Epidermal melanocyte (primary cell): ENCODE measurements around the gene CTTNBP2.

Experiments
- DNase-seq: peaks from one replicate; pipeline ENCODE4 v3.0.0; 2011; ENCODE audit warnings: low spot score; ENCODE audit not compliant: insufficient read length

The CTTNBP2 gene, protein sequence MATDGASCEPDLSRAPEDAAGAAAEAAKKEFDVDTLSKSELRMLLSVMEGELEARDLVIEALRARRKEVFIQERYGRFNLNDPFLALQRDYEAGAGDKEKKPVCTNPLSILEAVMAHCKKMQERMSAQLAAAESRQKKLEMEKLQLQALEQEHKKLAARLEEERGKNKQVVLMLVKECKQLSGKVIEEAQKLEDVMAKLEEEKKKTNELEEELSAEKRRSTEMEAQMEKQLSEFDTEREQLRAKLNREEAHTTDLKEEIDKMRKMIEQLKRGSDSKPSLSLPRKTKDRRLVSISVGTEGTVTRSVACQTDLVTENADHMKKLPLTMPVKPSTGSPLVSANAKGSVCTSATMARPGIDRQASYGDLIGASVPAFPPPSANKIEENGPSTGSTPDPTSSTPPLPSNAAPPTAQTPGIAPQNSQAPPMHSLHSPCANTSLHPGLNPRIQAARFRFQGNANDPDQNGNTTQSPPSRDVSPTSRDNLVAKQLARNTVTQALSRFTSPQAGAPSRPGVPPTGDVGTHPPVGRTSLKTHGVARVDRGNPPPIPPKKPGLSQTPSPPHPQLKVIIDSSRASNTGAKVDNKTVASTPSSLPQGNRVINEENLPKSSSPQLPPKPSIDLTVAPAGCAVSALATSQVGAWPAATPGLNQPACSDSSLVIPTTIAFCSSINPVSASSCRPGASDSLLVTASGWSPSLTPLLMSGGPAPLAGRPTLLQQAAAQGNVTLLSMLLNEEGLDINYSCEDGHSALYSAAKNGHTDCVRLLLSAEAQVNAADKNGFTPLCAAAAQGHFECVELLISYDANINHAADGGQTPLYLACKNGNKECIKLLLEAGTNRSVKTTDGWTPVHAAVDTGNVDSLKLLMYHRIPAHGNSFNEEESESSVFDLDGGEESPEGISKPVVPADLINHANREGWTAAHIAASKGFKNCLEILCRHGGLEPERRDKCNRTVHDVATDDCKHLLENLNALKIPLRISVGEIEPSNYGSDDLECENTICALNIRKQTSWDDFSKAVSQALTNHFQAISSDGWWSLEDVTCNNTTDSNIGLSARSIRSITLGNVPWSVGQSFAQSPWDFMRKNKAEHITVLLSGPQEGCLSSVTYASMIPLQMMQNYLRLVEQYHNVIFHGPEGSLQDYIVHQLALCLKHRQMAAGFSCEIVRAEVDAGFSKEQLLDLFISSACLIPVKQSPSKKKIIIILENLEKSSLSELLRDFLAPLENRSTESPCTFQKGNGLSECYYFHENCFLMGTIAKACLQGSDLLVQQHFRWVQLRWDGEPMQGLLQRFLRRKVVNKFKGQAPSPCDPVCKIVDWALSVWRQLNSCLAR (N-terminal part only)

DNA sequence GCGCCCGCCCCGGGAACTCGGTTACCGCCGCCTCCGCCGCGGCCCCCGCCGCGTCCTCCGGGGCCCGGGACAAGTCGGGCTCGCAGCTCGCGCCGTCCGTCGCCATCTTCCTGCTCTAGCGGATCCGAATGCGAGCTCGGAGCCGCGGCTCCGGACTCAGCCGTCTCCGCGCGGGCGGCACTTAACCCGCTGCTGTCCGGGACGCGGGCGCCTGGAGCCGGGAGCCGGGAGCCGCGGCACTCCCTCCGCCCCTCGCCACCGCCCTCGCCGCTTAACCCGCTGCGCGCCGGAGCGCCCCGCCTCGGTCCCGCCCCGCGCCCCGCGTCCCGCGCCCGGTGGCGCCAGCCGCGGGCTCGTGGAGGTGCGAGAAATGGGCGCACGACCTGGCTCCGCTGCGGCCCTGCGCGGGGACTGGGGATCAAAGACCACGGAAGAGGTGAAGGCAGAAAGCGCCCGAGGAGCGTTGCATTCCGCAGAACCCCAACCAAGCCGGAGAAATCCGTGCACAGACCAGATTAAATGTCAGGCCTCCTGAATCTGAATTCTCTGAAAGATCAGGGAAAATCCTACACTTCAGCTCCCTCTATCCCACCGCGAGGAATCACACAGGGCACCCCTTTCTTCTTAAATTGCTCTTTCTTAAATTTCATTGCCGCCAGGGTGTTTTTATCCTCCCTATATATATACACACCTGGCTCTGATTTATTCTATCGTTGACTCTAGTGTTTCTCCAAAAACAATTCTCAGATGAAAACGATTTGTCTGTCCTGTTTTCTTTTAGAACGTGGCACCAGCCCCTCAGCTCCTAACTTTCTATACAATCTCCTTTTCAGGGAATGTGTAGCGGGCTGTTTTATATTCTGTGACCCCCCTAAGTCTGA lies at the start of gene CTTNBP2:
CTTNBP2 (minus strand) TSS at position 132 of the 881 bp plus-strand sequence; CDS start at position 106, 26 bp downstream.
- no peak for DNase-seq

DNA sequence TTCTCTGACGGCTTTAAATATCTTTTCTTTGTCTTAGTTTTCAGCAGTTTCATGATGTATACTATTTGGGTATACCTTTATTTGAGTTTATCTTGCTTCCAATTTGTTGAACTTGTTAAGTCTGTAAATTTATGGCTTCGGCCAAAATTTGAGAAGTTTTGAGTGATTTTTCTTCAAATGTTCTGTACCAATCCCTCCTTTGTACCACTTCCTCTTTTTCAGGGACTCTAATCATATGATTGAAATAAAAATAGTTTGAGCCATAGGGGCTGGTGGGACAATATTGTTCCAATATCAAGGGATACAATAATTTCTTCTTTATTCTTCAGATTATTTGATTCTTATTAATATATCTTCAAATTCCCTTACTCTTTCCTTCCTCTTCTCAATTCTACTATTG lies 43.1 kb upstream of the CTTNBP2 start:
- DNase-seq = no peak

DNA sequence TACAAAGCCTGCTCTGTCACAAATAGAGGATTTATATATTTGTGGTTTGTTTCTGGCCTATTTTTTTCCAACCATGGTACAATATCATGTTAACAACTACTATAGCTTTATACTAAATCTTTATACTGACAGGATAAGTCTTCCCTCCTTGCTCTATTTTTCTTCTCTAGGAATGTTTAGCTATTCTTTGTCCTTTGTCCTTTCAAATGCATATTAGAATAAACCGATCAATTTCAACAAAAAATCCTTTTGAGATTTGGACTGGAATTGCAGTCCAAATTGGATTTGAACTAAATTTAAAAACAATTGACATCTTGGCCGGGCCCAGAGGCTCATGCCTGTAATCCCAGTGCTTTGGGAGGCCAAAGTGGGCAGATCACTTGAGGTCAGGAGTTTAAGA lies 39.2 kb upstream of the CTTNBP2 start:
- DNase-seq = no peak

DNA sequence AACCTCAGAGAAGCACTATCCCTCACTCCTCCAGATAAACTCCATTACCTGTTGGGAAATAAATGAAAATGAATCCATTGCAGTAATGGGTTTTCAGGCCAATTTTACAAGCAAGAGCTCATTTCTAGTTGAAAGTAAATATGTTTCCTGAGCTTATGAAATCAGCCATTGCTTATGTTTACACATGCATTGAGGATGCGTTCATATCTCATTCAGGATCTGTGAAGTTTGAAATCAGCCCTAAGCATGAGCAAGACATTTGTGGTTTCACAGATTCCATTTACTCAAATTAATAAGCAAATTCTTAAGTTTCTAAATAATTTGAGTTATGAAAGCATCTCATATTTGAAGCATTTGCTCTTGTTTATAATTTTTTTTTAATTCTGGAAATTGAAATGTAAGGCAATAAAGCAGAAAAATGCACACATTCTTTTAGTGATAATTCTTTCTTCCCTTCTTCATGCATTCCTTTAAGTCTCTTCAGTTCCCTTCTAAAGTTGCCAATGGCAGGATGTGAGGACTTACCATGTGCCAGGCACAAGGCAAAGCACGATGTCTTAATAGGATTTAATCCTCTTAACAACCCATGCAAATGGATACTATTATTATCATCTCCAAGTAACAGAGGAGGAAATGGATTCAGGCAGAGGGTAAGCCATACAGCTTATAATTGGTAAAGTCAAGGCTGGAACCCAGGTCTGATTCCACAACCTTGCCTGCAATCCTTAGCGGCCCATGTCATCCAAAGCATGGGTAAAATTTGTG lies 35.0 kb upstream of the CTTNBP2 start:
- DNase-seq = no peak

DNA sequence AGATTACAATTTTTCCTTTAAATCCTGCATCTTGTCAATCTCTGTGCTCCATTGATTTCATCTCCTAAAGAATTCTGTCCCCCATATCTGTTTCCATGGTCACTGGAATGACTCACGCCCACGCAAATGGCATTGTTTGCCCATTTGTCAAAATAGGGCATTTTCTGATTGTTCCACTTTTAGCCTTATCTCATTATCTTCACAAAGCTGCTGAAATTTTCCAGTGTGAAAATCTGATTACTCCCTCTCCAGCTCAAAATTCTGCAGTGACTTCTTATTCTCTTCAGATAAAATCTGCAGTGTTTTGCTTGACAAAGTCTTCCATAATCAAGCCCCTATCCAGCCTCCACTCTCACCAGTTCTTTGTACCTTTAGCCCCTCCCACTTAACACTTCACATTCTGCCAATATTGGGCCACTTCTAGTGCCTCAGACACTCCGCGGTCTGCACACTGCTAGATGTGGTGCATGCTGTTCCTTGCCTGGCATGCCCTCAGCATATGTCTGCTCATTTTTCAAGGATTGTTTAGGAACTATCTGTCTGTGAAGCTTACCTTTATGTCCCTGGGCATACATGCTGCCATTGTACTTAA lies 33.9 kb upstream of the CTTNBP2 start:
- no peak for DNase-seq

DNA sequence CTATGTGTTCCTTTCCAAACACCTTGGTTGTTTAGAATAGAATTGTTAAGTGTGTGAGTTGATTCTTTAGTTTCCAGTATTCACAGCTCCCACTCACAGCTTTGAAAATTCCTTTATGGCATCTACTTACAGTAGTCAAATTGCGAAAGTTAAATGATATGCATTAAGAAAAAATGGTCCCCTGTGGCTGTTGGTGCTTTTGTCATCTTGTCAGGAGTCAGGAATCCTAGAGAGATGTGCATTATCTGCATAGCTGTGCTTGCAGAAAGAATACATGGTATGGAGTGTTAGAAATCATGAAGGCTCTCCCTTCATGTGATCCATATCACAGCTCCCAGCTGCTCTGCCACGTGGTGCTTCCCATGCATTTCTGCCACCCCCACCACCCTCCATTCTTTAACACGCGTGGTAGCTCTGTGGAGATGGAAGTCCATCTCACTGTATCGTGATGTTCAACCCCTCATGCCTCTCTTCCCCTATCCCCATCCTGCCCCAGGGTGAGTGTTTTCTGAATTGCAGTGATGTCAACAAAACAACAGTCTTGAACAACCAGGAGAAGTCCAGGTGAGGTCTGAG lies 29.2 kb upstream of the CTTNBP2 start:
- no peak for DNase-seq

DNA sequence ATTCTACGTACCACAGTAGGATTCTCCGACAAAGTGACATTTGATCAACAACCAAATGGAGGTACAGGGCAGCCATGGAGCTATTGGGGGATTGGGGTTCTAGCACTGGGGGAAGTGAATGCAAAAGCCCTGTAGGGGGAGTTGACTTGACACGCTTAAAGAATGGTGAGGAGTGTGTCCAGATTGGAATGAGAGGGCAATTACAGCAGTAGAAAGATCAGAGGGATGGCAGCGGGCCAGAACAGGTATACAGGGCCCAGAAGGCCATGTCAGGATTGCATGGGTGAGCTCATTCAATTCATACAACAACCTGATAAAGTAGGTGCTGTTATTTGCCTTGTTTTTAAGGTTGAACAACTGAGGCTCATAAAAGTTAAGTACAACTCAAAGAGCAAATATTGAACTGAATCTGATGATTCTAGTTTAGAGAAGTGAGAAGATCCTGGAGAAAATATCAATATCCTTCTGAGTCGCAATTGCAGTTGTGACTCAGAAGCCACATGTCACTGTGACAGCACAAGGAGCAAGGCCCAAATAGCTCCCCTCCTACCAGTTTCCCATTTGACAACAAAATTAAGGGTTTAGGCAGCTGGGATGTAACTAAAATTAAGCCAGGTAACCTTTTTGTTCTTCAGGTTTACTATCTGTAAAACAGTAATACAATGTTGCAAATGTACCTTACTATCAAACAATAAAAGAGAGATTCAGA lies 28.0 kb upstream of the CTTNBP2 start:
- no peak for DNase-seq

DNA sequence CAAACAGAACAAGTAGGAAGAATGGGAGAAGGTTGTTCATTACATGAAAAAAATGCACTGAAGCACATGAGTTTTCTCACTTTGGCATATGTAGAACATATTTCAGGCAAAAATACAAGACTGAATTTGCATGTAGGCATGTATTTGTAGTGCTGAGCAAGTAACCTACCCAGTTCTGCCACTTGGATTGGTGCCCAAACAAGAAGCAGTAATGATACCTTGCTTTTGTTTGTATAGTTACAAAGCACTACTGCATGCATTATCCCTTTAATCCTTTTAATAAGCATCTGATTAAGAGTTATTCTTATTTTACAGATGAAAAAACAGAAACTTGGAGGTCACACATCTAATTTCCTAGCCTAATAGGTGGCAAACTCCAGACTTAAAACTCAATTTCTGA lies 23.1 kb upstream of the CTTNBP2 start:
- no peak for DNase-seq

DNA sequence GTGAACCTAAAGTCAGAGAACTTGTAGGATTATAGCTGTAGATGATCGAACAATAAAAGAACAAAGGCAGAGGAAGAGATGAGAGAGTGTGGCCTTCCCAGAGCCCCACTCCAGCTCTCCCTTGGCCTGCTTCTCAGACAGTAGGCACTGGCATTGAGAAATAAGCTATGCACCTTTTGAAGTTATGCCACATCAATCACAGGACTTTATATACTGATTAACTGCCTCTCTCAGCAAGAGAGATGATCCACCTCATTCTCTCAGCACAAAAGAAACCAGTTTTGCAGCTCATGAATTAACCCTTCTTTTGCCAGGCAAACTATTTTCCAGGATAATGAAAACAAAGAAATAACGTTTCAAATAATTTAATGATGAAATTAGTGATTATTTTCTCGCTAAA lies 22.0 kb upstream of the CTTNBP2 start:
- no peak for DNase-seq

DNA sequence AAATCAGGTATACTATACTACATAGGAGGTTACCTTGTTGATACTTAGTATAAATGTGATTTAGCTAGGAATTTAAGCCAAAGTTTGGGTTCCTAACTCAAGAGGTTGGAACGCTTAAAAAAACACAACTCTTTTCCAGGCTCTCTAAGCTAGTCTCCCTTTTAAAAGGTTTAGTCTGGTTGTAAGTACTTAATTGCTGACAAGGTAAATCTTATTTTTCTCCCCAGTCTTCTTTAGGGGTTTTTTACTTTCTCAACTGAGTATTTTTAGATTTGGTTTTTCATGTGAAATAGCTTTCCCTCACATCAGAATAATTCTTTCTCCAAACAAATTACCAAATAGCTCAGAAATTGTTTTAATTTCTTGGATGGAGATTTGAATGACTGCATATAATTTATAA lies 20.8 kb upstream of the CTTNBP2 start:
- DNase-seq = no peak

DNA sequence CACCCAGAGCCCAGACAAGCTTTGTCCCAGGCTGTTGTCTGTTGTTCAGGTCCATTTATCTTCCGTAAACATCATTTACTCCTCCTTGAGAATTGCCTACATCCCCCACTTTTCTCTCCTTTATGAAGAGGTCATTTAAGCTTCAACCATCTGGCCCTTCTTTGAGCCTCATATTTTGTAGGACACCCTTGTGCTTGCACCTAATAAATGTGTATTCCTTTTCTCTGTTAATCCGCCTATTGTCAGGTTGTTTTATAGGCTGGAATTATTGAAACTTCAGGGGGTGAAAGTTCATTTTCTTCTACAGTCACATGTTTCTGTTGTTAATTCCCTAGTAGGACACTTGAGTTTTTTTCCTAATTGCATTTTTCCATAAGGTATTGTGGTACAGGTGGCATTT lies 19.6 kb upstream of the CTTNBP2 start:
- no peak for DNase-seq

DNA sequence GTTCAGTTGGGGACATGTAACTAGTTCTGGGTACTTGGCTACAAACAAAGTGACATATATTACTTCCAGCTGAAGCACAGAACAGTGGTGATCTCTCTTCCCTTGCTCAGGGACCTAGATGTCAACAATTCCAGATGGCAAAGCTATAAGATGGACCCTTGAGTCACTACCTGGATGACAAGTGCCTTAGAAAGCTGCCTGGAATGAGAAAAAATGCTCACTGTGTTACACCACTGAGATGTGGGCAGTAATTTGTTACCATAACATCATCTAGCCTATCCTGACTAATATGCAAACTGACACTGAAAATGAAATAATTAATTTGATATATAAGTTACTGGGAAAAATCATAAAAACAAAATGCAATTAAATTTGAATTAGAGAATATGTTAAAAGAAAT lies 16.4 kb upstream of the CTTNBP2 start:
- DNase-seq = no peak

DNA sequence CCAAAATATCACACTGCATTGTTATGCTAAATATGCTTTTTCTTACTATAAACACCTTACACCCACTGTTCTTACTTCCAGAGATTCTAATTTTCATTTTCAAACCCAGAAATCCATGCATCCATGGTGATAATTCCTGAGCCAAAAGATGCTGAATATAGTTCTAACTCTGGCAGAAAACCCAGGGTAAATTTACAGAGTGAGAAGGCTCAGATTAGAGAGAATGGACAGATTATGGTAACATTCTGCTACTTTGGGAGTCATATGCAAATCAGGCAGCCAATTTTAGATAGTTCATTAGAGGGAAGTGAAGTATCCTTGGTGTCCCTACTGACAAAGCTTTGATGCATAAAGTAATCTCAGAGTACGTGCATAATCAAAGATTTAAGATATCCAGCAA lies 15.4 kb upstream of the CTTNBP2 start:
- DNase-seq = no peak

DNA sequence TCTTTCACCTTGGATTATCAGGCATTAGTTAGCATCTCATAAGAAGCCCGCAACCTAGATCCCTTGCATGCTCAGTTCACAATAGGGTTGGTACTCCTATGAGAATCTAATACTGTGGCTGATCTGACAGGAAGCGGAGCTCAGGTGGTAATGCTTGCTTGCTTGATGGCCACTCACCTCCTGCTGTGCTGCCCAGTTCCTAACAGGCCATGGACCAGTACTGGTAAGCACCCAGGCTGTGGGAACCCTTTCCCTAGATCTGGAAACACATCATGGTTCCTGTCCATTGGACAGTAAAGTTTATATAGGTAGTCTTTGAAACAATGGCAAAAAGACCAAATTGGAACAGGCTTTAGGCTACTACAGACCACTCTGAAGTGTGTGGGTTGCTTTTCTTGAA lies 9.4 kb upstream of the CTTNBP2 start:
- no peak for DNase-seq

DNA sequence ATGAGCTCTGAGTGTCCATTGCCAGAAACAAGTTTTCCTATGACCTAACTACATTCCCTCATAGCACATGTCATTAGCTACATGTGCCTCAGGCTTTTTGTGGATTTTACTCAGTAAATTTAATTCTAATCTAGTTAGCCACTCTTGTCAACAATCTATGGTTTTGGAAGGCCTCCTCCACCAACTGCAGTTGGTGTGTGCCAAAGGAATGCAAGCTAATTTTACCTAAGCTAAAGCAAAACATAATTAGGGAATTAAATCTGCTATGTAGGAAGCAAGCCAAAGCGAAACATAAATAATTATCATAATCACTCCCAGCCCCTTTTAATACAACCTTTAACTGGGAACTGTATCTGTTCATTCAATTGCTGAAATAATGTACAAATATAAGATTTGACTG lies 3.5 kb upstream of the CTTNBP2 start:
- no peak for DNase-seq

DNA sequence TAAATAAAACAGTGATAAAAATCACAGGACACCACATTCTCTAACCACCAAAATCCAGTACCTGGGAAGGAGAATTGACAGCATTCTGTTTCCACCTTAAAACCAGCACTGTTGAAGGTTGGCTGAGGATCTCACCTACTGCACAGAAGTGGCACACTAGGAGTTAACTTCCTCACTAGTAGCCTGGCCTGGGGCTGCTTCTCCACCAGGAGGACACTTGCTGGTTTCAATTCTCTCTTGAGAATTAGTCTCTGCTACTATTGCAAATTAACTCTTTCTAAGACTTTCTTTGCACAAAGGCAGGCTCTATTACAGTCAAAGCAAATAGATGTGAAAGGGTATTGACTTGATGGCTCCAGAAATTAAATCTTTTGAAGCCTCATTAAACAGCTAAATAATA lies 2.3 kb upstream of the CTTNBP2 start:
- DNase-seq = peak; percentile 29

DNA sequence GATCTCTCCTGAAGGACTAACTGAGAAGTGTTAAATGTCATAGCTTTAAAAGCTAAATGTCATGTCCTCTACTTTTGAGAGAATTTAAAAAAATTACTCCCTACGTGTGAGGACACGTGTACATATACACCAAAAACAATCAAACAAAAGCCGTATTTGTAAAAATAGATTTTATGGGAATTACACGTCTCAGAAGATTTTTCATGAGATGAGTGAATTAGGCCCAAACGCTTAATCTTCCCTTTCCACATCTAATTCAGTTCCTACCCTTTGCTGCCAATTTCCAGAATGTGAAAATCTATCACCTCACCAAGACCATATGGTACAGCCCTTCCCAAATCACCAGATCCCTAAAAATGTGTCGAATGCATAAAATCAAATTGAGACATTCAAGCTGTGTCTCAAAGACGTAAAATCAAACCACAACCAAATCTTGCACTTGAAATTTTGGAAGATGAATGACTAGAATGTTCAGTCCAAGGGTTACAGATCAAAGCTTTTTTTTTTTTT lies 1.0 kb upstream of the CTTNBP2 start:
- DNase-seq = no peak

DNA sequence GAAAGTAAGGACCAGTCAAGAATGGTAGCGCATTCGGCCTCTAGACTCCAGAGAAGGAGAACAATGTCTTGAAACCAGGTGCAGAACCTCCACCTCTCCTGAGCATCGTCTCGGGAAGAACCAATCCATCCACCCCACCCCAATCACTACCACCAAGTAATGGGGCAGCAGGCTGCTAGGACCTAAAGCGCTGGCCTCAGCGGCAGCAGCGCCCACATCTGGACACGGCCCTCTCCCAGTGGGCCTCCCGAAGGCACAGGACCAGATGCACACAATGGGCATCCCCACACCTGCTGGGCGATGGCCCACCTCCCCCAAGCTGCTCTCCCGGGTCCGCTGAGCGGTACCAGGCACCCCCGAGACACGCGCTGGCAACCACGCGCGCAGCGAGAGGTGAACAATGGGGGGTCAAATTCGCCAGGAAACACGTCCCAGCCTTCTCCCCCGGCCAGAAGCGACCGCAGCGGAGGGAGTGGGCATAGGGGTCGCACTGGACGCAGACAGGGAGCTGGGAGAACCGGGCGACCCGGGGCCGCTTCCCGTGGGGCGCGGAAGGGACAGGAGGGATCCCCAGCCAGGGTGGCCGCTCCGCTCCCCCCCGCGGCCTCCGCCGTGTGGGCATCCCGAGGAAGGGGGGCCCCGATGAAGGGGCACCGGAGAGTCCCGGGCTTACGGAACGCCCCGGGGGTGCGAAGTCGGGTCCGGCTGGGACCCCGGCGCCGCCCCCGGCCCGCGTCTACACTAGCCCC lies 506 bp downstream of the CTTNBP2 start:
- no peak for DNase-seq
